Liver (tissue), 9 donors: ENCODE measurements around the gene NUBPL. TPM values are rescaled to one million over a fixed set of nuclear protein-coding genes. Genes with fewer than 3 reads are reported as not detected.

Source experiments
- DNase-seq: peaks from one replicate; pipeline ENCODE4 v3.0.0-alpha.2; 2017; ENCODE audit warnings: low spot score
- H3K27ac ChIP-seq, 2 donors: one replicate each; pipeline ENCODE4 v1.7.0; 2013; ENCODE audit warnings: inconsistent platforms in 2 of 2, low read length in 2 of 2, control low read depth in 1 of 2, low read depth in 1 of 2, mild to moderate bottlenecking in 1 of 2
- H3K27me3 ChIP-seq, 4 donors: one replicate each; pipeline versions ENCODE4 v1.6.1 to v1.7.0; 2013; ENCODE audit warnings: low read length in 3 of 4, inconsistent platforms in 1 of 4, mild to moderate bottlenecking in 1 of 4, moderate library complexity in 1 of 4; ENCODE audit not compliant: control insufficient read depth in 4 of 4, insufficient read depth in 4 of 4
- H3K36me3 ChIP-seq, 4 donors: one replicate each; pipeline versions ENCODE4 v1.6.1 to v1.7.0; 2013; ENCODE audit warnings: low read length in 3 of 4, mild to moderate bottlenecking in 3 of 4, low read depth in 1 of 4, moderate library complexity in 1 of 4; ENCODE audit not compliant: control insufficient read depth in 4 of 4, insufficient read depth in 3 of 4
- H3K4me1 ChIP-seq, 4 donors: one replicate each; pipeline versions ENCODE4 v1.6.1 to v1.7.0; 2013; ENCODE audit warnings: low read length in 3 of 4, mild to moderate bottlenecking in 3 of 4, moderate library complexity in 1 of 4; ENCODE audit not compliant: control insufficient read depth in 4 of 4, insufficient read depth in 4 of 4
- H3K4me3 ChIP-seq, 3 donors: one replicate each; pipeline versions ENCODE4 v1.6.1 to v1.7.0; 2013; ENCODE audit warnings: low read length in 3 of 3, control low read depth in 1 of 3, low read depth in 1 of 3, mild to moderate bottlenecking in 1 of 3
- H3K9ac ChIP-seq, 2 donors: one replicate each; pipeline ENCODE4 v1.7.0; 2013; ENCODE audit warnings: low read length in 2 of 2, mild to moderate bottlenecking in 2 of 2, moderate library complexity in 2 of 2, control low read depth in 1 of 2, low read depth in 1 of 2
- H3K9me3 ChIP-seq, 4 donors: one replicate each; pipeline versions ENCODE4 v1.6.1 to v1.7.0; 2013; ENCODE audit warnings: low read length in 3 of 4; ENCODE audit not compliant: control insufficient read depth in 4 of 4
- EGR1 ChIP-seq, 2 donors: IDR thresholded peaks; 2 replicates each; pipeline ENCODE4 v1.6.1; 2016 to 2018; ENCODE audit warnings: antibody characterized with exemption in 2 of 2, low read depth in 2 of 2
- FOXA1 ChIP-seq: IDR thresholded peaks from 2 replicates; pipeline ENCODE4 v1.6.1; 2016; ENCODE audit warnings: antibody characterized with exemption
- FOXA2 ChIP-seq: IDR thresholded peaks from 2 replicates; pipeline ENCODE4 v1.6.1; 2016; ENCODE audit warnings: antibody characterized with exemption
- GABPA ChIP-seq, 2 donors: IDR thresholded peaks in 1 of 2; conservative IDR thresholded peaks in 1 of 2; 2 replicates each; pipeline ENCODE4 v1.6.1; 2016; ENCODE audit warnings: antibody characterized with exemption in 2 of 2, mild to moderate bottlenecking in 1 of 2, moderate library complexity in 1 of 2
- HNF4A ChIP-seq, 2 donors: conservative IDR thresholded peaks; 2 replicates each; pipeline ENCODE4 v1.6.1; 2016; ENCODE audit warnings: antibody characterized with exemption in 2 of 2, mild to moderate bottlenecking in 2 of 2
- HNF4G ChIP-seq: IDR thresholded peaks from 2 replicates; pipeline ENCODE4 v1.6.1; 2016; ENCODE audit warnings: antibody characterized with exemption
- JUND ChIP-seq, 2 donors: IDR thresholded peaks; 2 replicates each; pipeline ENCODE4 v1.6.1; 2016; ENCODE audit warnings: antibody characterized with exemption in 2 of 2
- MAX ChIP-seq: IDR thresholded peaks from 2 replicates; pipeline ENCODE4 v1.6.1; 2016; ENCODE audit warnings: antibody characterized with exemption
- NR2F2 ChIP-seq: IDR thresholded peaks from 2 replicates; pipeline ENCODE4 v1.6.1; 2016; ENCODE audit warnings: antibody characterized with exemption
- RAD21 ChIP-seq, 2 donors: IDR thresholded peaks; 2 replicates each; pipeline ENCODE4 v1.6.1; 2016; ENCODE audit warnings: antibody characterized with exemption in 2 of 2, mild to moderate bottlenecking in 2 of 2
- RXRA ChIP-seq, 2 donors: IDR thresholded peaks; 2 replicates each; pipeline ENCODE4 v1.6.1; 2017 to 2018; ENCODE audit warnings: antibody characterized with exemption in 2 of 2, mild to moderate bottlenecking in 1 of 2
- SP1 ChIP-seq: IDR thresholded peaks from 2 replicates; pipeline ENCODE4 v1.6.1; 2018; ENCODE audit warnings: antibody characterized with exemption, mild to moderate bottlenecking
- TAF1 ChIP-seq: conservative IDR thresholded peaks from 2 replicates; pipeline ENCODE4 v1.6.1; 2016; ENCODE audit warnings: antibody characterized with exemption, mild to moderate bottlenecking
- YY1 ChIP-seq: IDR thresholded peaks from 2 replicates; pipeline ENCODE4 v1.6.1; 2016; ENCODE audit warnings: antibody characterized with exemption, mild to moderate bottlenecking
- polyA plus RNA-seq, 2 donors: library from polyadenylated mRNA; stranded (reverse) in 1 of 2; unstranded in 1 of 2; fragments of 200-250 nt in 1 of 2; fragments of >200 nt in 1 of 2; fragmentation: Nextera tagmentation in 1 of 2; extraction: Ambion mirVana in 1 of 2; gene quantifications; one replicate each; pipeline versions ENCODE4 v1.2.1 to v1.2.3, GENCODE V29; 2013 to 2015
- total RNA-seq, 2 donors: library from RNA; depleted of rRNA; stranded (reverse); fragments of >200 nt; gene quantifications; one replicate each; pipeline ENCODE4 v1.2.3, GENCODE V29; 2014
- TF ChIP-seq, protein P1 (sequence below): fragments of 150-350 bp; IDR thresholded peaks from 2 replicates; pipeline ENCODE4 v1.5.1; 2017; ENCODE audit warnings: improper control_type of control experiment, low read depth, low read length; ENCODE audit not compliant: missing input control
- TF ChIP-seq, protein P2 (sequence below): IDR thresholded peaks from 2 replicates; pipeline ENCODE4 v1.6.1; 2016; ENCODE audit warnings: antibody characterized with exemption, mild to moderate bottlenecking
- TF ChIP-seq, protein P3 (sequence below): IDR thresholded peaks from 2 replicates; pipeline ENCODE4 v1.6.1; 2016; ENCODE audit warnings: antibody characterized with exemption
- TF ChIP-seq, protein P4 (sequence below): IDR thresholded peaks from 2 replicates; pipeline ENCODE4 v1.6.1; 2016; ENCODE audit warnings: antibody characterized with exemption
- donor health status: healthy.
- donor health status: healthy.
- donor health status: healthy.
- donor health status: healthy.
- donor health status: healthy.

NUBPL gene
- total and polyA plus RNA-seq, 4 donors: 4.2 to 9.3 (median 6.7) TPM

- TF ChIP-seq, protein P1, sequence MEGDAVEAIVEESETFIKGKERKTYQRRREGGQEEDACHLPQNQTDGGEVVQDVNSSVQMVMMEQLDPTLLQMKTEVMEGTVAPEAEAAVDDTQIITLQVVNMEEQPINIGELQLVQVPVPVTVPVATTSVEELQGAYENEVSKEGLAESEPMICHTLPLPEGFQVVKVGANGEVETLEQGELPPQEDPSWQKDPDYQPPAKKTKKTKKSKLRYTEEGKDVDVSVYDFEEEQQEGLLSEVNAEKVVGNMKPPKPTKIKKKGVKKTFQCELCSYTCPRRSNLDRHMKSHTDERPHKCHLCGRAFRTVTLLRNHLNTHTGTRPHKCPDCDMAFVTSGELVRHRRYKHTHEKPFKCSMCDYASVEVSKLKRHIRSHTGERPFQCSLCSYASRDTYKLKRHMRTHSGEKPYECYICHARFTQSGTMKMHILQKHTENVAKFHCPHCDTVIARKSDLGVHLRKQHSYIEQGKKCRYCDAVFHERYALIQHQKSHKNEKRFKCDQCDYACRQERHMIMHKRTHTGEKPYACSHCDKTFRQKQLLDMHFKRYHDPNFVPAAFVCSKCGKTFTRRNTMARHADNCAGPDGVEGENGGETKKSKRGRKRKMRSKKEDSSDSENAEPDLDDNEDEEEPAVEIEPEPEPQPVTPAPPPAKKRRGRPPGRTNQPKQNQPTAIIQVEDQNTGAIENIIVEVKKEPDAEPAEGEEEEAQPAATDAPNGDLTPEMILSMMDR: no peak
- no peak for TF ChIP-seq MAX
- TF ChIP-seq SP1: no peak
- no peak for TF ChIP-seq TAF1
- TF ChIP-seq, protein P2, sequence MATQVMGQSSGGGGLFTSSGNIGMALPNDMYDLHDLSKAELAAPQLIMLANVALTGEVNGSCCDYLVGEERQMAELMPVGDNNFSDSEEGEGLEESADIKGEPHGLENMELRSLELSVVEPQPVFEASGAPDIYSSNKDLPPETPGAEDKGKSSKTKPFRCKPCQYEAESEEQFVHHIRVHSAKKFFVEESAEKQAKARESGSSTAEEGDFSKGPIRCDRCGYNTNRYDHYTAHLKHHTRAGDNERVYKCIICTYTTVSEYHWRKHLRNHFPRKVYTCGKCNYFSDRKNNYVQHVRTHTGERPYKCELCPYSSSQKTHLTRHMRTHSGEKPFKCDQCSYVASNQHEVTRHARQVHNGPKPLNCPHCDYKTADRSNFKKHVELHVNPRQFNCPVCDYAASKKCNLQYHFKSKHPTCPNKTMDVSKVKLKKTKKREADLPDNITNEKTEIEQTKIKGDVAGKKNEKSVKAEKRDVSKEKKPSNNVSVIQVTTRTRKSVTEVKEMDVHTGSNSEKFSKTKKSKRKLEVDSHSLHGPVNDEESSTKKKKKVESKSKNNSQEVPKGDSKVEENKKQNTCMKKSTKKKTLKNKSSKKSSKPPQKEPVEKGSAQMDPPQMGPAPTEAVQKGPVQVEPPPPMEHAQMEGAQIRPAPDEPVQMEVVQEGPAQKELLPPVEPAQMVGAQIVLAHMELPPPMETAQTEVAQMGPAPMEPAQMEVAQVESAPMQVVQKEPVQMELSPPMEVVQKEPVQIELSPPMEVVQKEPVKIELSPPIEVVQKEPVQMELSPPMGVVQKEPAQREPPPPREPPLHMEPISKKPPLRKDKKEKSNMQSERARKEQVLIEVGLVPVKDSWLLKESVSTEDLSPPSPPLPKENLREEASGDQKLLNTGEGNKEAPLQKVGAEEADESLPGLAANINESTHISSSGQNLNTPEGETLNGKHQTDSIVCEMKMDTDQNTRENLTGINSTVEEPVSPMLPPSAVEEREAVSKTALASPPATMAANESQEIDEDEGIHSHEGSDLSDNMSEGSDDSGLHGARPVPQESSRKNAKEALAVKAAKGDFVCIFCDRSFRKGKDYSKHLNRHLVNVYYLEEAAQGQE: no peak
- TF ChIP-seq, protein P3, sequence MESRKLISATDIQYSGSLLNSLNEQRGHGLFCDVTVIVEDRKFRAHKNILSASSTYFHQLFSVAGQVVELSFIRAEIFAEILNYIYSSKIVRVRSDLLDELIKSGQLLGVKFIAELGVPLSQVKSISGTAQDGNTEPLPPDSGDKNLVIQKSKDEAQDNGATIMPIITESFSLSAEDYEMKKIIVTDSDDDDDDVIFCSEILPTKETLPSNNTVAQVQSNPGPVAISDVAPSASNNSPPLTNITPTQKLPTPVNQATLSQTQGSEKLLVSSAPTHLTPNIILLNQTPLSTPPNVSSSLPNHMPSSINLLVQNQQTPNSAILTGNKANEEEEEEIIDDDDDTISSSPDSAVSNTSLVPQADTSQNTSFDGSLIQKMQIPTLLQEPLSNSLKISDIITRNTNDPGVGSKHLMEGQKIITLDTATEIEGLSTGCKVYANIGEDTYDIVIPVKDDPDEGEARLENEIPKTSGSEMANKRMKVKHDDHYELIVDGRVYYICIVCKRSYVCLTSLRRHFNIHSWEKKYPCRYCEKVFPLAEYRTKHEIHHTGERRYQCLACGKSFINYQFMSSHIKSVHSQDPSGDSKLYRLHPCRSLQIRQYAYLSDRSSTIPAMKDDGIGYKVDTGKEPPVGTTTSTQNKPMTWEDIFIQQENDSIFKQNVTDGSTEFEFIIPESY: no peak
- TF ChIP-seq FOXA2: no peak
- no peak for TF ChIP-seq YY1
- no peak for TF ChIP-seq FOXA1
- TF ChIP-seq GABPA (IDR thresholded peaks at IDR 0.05 in 1 of 2, conservative IDR thresholded peaks at IDR 0.05 in 1 of 2): no peak
- TF ChIP-seq EGR1 (IDR thresholded peaks at IDR 0.05; ENCODE audit: low read depth in 2 of 2): no peak
- no peak for TF ChIP-seq NR2F2
- no peak for TF ChIP-seq RXRA (IDR thresholded peaks at IDR 0.05)
- TF ChIP-seq HNF4A (conservative IDR thresholded peaks at IDR 0.05): no peak
- TF ChIP-seq JUND (IDR thresholded peaks at IDR 0.05): no peak
- no peak for TF ChIP-seq RAD21 (IDR thresholded peaks at IDR 0.05)
- no peak for TF ChIP-seq HNF4G
- TF ChIP-seq, protein P4, sequence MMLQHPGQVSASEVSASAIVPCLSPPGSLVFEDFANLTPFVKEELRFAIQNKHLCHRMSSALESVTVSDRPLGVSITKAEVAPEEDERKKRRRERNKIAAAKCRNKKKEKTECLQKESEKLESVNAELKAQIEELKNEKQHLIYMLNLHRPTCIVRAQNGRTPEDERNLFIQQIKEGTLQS: no peak
- H3K4me1 ChIP-seq: no peaks in the 10 kb centered on the region
- H3K27me3 ChIP-seq: no peaks in the 10 kb centered on the region
- H3K9ac ChIP-seq: no peak overlapping the region
- DNase-seq: no peak
- peaks cover 0 to under 1% (median 0%) of the 10 kb centered on the region in 4 donors for H3K36me3 ChIP-seq
- no peak overlapping the region for H3K27ac ChIP-seq
- H3K4me3 ChIP-seq: no peak overlapping the region
- no peaks in the 10 kb centered on the region for H3K9me3 ChIP-seq
These were observed 264.3 kb downstream of the NUBPL start for GRCh38 chr14:31825459-31825858.
